Right lung (tissue), 5 donors: ENCODE measurements around the gene C1RL. TPM values are rescaled to one million over a fixed set of nuclear protein-coding genes. Genes with fewer than 3 reads are reported as not detected.
"Not testable (repeated sequence)": the region's sequence is repeated elsewhere in the genome, so short reads cannot be mapped to it uniquely, and the experiment has no call there.

ENCODE experiments used
- DNase-seq, 2 donors: peaks; one replicate each; pipeline ENCODE4 v3.0.0-alpha.2; 2013
- polyA plus RNA-seq, 5 donors: library from polyadenylated mRNA; unstranded; fragments of 120-200 nt; gene quantifications; one replicate each; pipeline versions ENCODE4 v1.2.1 to v1.2.3, GENCODE V29; 2013; ENCODE audit warnings: inconsistent platforms in 1 of 5, low replicate concordance in 1 of 5; ENCODE audit not compliant: insufficient read length in 5 of 5, insufficient read depth in 1 of 5

The C1RL gene
- polyA plus RNA-seq, 5 donors = 46.5 to 66.7 (median 59.0) TPM

- no peak for DNase-seq
These were observed 8.7 kb upstream of the C1RL start for GRCh38 chr12:7117670-7118069.

- DNase-seq = no peak
These were observed 7.9 kb upstream of the C1RL start for GRCh38 chr12:7116916-7117315.

GRCh38 chr12:7116196-7116595 lies 7.2 kb upstream of the C1RL start:
- DNase-seq = no peak

GRCh38 chr12:7114851-7115250 lies 5.8 kb upstream of the C1RL start:
- DNase-seq = no peak

GRCh38 chr12:7114008-7114407 lies 5.0 kb upstream of the C1RL start:
- no peak for DNase-seq

- no peak for DNase-seq
These were observed 4.4 kb upstream of the C1RL start for GRCh38 chr12:7113389-7113871.

- no peak for DNase-seq
These were observed 3.0 kb upstream of the C1RL start for GRCh38 chr12:7112041-7112440.

- no peak for DNase-seq
These were observed 1.6 kb upstream of the C1RL start for GRCh38 chr12:7110661-7111060.

- DNase-seq = no peak
These were observed 532 bp upstream of the C1RL start for GRCh38 chr12:7109572-7109920.

- DNase-seq = peak; percentile 68 to 71
These were observed 815 bp downstream of the C1RL start for GRCh38 chr12:7108003-7108795.

- DNase-seq = no peak
These were observed 1.4 kb downstream of the C1RL start for GRCh38 chr12:7107636-7108002.

GRCh38 chr12:7107181-7107580 lies 1.8 kb downstream of the C1RL start:
- not testable (repeated sequence) for DNase-seq

- no peak for DNase-seq
These were observed 2.9 kb downstream of the C1RL start for GRCh38 chr12:7106082-7106481.

GRCh38 chr12:7103837-7104584 lies 5.0 kb downstream of the C1RL start:
- DNase-seq = no peak

- no peak for DNase-seq
These were observed 6.4 kb downstream of the C1RL start for GRCh38 chr12:7102582-7102981.

- DNase-seq = no peak
These were observed 7.3 kb downstream of the C1RL start for GRCh38 chr12:7101694-7102131.

- no peak for DNase-seq
These were observed 7.8 kb downstream of the C1RL start for GRCh38 chr12:7101047-7101693.

GRCh38 chr12:7100239-7100638 lies 8.8 kb downstream of the C1RL start:
- DNase-seq = no peak

- no peak for DNase-seq
These were observed 9.6 kb downstream of the C1RL start for GRCh38 chr12:7099290-7099996.

GRCh38 chr12:7096979-7097378 lies 12.0 kb downstream of the C1RL start:
- no peak for DNase-seq

GRCh38 chr12:7096006-7096932 lies 12.7 kb downstream of the C1RL start:
- DNase-seq = no peak
